Neuron (in vitro differentiated cells): ENCODE data around the gene CACHD1.

ENCODE experiments used
- H2AFZ ChIP-seq: one replicate; pipeline ENCODE4 v1.6.1; 2013; ENCODE audit warnings: low read depth, mild to moderate bottlenecking, inconsistent platforms, low read length, moderate library complexity
- H3K27me3 ChIP-seq: one replicate; pipeline ENCODE4 v1.6.1; 2013; ENCODE audit warnings: low read length; ENCODE audit not compliant: insufficient read depth
- H3K36me3 ChIP-seq: one replicate; pipeline ENCODE4 v1.6.1; 2013; ENCODE audit warnings: low read length; ENCODE audit not compliant: insufficient read depth
- H3K4me1 ChIP-seq: one replicate; pipeline ENCODE4 v1.6.1; 2013; ENCODE audit warnings: low read length; ENCODE audit not compliant: insufficient read depth
- H3K4me3 ChIP-seq: 2 replicates; pipeline ENCODE4 v1.5.1; 2013; ENCODE audit warnings: mild to moderate bottlenecking, low read length, moderate library complexity
- H3K9me3 ChIP-seq: one replicate; pipeline ENCODE4 v1.6.1; 2013; ENCODE audit warnings: low read length

CACHD1 gene

GRCh38 chr1:64616039-64616438, 146.1 kb downstream of the CACHD1 start:
- peaks cover 25% of the 10 kb centered on the region for H3K36me3 ChIP-seq
- H3K9me3 ChIP-seq = peaks cover 6% of the 10 kb centered on the region
- H3K4me3 ChIP-seq = no peak overlapping the region
- H3K4me1 ChIP-seq = no peaks in the 10 kb centered on the region
- no peaks in the 10 kb centered on the region for H3K27me3 ChIP-seq
- no peak overlapping the region for H2AFZ ChIP-seq

- no peak overlapping the region for H2AFZ ChIP-seq
- H3K36me3 ChIP-seq = peaks cover 3% of the 10 kb centered on the region
- H3K27me3 ChIP-seq = no peaks in the 10 kb centered on the region
- H3K9me3 ChIP-seq = no peaks in the 10 kb centered on the region
- H3K4me3 ChIP-seq = no peak overlapping the region
- H3K4me1 ChIP-seq = peaks cover 11% of the 10 kb centered on the region
These were observed 153.8 kb downstream of the CACHD1 start for GRCh38 chr1:64623750-64624191.

GRCh38 chr1:64624218-64624713, 154.3 kb downstream of the CACHD1 start:
- H3K27me3 ChIP-seq = no peaks in the 10 kb centered on the region
- H3K36me3 ChIP-seq = peaks cover 5% of the 10 kb centered on the region
- H3K9me3 ChIP-seq = no peaks in the 10 kb centered on the region

DNA sequence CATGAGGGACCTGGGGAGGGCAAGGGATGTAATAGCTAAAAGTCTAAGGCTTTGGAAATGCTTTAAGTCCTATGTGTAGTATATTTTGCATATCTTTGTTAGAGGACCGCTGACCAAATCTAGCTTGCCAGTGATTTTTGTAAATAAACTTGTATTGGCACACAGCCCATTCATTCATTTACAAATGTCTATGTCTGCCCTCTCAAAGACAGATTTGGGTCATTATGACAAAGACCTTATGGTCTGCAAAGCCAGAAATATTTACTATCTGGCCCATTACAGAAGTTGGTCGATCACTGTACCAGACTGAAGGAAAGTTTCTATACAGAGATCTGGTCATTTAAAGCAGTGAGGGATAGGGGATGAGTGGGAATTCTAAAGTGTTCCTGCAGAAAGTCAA, 154.9 kb downstream of the CACHD1 start:
- H3K4me1 ChIP-seq = peaks cover 11% of the 10 kb centered on the region

More at GRCh38 chr1:64624218-64624713, 154.3 kb downstream of the CACHD1 start:
- Histone ChIP-seq H3K4me1 (peaks cover 11% of the 10 kb centered on the region), H3K4me3 (no peak overlapping the region), H2AFZ (no peak overlapping the region)

DNA sequence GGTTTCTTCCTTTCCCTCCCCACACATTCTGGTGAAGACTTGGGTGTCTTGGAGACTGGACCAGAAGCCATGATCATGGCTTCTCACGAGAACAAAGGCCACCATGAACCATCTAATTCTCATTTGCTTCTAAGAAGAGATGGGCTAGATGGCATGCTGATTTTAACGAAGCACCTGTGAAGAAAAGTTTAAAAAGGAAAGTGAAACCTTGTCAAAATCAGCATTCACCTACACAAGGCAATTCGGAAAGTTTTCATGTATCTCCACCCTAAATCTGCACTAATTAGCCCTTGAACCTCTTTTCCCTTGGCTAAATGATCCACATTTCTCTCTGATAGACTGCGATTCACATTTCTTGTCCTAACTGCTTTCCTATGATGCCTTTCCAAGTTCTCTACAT, 160.7 kb downstream of the CACHD1 start:
- H3K4me3 ChIP-seq = no peak overlapping the region
- H2AFZ ChIP-seq = no peak overlapping the region
- no peaks in the 10 kb centered on the region for H3K9me3 ChIP-seq
- no peaks in the 10 kb centered on the region for H3K27me3 ChIP-seq
- H3K36me3 ChIP-seq = peaks cover 35% of the 10 kb centered on the region
- peaks cover 23% of the 10 kb centered on the region for H3K4me1 ChIP-seq

More for the DNA sequence above, 154.9 kb downstream of the CACHD1 start:
- H3K9me3 ChIP-seq = no peaks in the 10 kb centered on the region
- H2AFZ ChIP-seq = no peak overlapping the region
- H3K36me3 ChIP-seq = peaks cover 8% of the 10 kb centered on the region
- H3K27me3 ChIP-seq = no peaks in the 10 kb centered on the region
- no peak overlapping the region for H3K4me3 ChIP-seq

DNA sequence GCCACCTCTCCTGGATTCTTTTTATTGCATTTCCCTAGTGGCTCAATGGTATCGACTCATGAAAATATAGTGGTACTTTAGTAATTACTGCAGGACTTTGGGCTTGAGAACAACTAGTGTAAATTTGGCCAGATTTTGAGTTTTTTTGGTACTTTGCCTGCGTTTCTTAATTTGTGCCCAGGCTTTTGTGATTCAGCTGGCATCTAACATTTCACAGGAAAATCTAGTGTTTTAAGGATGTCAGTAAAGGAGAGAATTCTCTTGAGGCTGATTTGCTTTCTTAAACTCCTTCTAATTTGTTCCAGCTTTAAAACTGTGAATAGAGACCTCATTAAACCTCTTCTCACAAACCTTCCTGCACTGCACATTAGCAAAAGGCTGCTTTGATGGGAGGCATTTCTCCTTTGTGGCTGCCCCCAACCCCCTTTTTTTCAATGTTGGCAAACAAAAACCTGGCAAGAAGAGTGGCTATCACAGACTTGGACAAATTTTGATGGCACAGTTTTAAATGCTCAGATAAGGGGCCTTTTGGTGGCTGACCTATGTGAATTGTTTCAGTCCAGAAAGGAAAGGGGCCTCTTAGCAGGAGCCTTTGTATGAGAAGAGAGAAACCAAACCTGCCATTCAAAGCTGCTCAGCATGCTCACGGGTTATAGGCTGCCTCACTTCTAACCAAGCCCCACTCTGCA, 161.6 kb downstream of the CACHD1 start:
- Histone ChIP-seq H3K4me3 (no peak overlapping the region), H3K27me3 (no peaks in the 10 kb centered on the region), H3K9me3 (no peaks in the 10 kb centered on the region), H3K36me3 (peaks cover 39% of the 10 kb centered on the region), H2AFZ (no peak overlapping the region), H3K4me1 (peaks cover 23% of the 10 kb centered on the region)

- peaks cover 23% of the 10 kb centered on the region for H3K4me1 ChIP-seq
- no peak overlapping the region for H3K4me3 ChIP-seq
- H2AFZ ChIP-seq = no peak overlapping the region
- H3K27me3 ChIP-seq = no peaks in the 10 kb centered on the region
- H3K9me3 ChIP-seq = no peaks in the 10 kb centered on the region
- H3K36me3 ChIP-seq = peaks cover 51% of the 10 kb centered on the region
These were observed 163.0 kb downstream of the CACHD1 start for GRCh38 chr1:64632936-64633335.

GRCh38 chr1:64645735-64646134, 175.8 kb downstream of the CACHD1 start:
- Histone ChIP-seq H3K4me1 (no peaks in the 10 kb centered on the region), H3K9me3 (no peaks in the 10 kb centered on the region), H3K36me3 (peaks cover 81% of the 10 kb centered on the region), H3K4me3 (no peak overlapping the region), H2AFZ (no peak overlapping the region), H3K27me3 (no peaks in the 10 kb centered on the region)

GRCh38 chr1:64650411-64650810, 180.5 kb downstream of the CACHD1 start:
- peaks cover 87% of the 10 kb centered on the region for H3K36me3 ChIP-seq
- no peaks in the 10 kb centered on the region for H3K27me3 ChIP-seq
- H3K9me3 ChIP-seq = no peaks in the 10 kb centered on the region
- H3K4me3 ChIP-seq = no peak overlapping the region
- no peak overlapping the region for H2AFZ ChIP-seq
- no peaks in the 10 kb centered on the region for H3K4me1 ChIP-seq

DNA sequence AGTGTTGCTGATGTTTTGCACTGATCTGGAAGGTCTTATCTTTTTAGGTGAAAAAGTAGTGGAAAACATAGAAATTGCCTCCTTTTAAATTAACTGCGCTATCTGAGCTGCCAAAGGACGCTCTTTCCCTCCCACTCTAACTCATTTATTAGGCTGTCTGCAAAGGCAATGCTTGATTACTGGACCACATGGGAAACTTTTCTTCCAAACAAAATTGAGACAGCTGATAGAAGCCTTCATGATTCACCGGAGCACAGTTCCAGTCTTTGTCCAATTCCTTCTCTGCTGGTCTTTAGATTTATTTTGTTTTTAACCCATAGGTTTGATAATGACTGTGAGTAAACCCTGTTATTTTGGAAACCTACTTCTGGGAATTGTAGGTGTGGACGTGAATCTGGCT, 181.9 kb downstream of the CACHD1 start:
- Histone ChIP-seq H3K4me3 (no peak overlapping the region), H3K36me3 (peaks cover 86% of the 10 kb centered on the region), H3K27me3 (no peaks in the 10 kb centered on the region), H3K4me1 (no peaks in the 10 kb centered on the region), H3K9me3 (no peaks in the 10 kb centered on the region), H2AFZ (no peak overlapping the region)

GRCh38 chr1:64653466-64653865, 183.5 kb downstream of the CACHD1 start:
- no peaks in the 10 kb centered on the region for H3K4me1 ChIP-seq
- H3K36me3 ChIP-seq = peaks cover 87% of the 10 kb centered on the region
- no peak overlapping the region for H3K4me3 ChIP-seq
- H2AFZ ChIP-seq = no peak overlapping the region
- no peaks in the 10 kb centered on the region for H3K27me3 ChIP-seq
- H3K9me3 ChIP-seq = no peaks in the 10 kb centered on the region

DNA sequence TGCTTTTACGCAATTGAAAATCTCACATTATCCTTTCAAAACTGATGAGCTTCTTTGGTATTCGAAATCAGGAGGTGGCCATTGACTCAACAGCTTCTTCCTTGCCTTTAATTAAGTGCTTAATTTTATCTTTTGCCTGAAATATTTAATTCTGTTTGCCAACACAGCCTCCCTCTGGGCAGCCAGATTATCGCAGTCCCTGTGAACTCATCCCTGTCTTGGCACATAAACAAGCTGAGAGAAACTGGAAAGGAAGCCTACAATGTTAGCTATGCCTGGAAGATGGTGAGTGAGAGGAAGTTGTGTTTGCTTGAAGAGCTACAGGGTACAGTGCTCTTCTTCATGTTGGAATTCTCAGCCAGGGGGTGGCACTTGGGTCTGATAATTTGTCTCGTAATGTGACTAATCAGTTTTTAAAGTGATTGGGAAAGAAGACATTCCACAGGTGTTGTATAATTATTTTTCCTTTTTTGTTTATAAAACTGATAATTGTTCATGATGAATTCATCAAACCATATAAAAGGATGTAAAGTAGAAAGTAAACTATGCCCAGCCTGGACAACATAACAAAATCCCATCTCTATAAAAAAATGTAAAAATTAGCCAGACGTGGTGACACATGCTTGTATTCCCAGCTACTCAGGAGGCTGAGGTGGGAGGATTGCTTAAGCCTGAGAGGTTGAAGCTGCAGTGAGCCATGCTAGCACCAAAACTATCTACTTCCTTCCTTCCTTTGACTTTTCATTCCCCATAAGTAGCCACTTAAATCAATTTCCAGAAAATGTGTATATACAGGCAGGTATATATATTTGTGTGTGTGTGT, 184.8 kb downstream of the CACHD1 start:
- Histone ChIP-seq H3K27me3 (no peaks in the 10 kb centered on the region), H2AFZ (no peak overlapping the region), H3K4me3 (no peak overlapping the region), H3K36me3 (peaks cover 89% of the 10 kb centered on the region), H3K9me3 (no peaks in the 10 kb centered on the region), H3K4me1 (no peaks in the 10 kb centered on the region)

DNA sequence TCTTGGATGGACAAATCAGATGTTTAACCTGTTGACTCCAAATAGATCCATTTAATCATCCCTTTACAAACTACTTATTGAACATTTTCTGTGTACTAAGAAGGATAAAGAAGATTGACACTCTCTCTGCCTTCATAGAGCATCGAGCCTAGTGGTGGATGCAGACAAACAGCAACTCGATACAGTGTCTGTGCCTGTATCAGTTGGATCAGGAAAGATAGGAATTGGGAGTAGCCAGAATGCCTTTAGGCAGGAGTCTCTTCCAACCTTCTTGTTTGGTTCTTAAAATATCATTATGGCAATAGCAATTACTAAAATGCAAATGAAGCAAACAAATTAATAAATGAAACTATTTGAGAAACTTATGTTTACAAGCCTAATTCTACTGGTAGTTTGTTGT, 185.9 kb downstream of the CACHD1 start:
- H2AFZ ChIP-seq = no peak overlapping the region
- H3K4me1 ChIP-seq = no peaks in the 10 kb centered on the region
- H3K27me3 ChIP-seq = no peaks in the 10 kb centered on the region
- peaks cover 88% of the 10 kb centered on the region for H3K36me3 ChIP-seq
- no peaks in the 10 kb centered on the region for H3K9me3 ChIP-seq
- H3K4me3 ChIP-seq = no peak overlapping the region
